Neural cell (in vitro differentiated cells): ENCODE results near the gene MTA1. TPM values are rescaled to one million over a fixed set of nuclear protein-coding genes. Genes with fewer than 3 reads are reported as not detected.

Experiments
- H2AFZ ChIP-seq: fragments of 200-600, 300-800 bp; sonication (generic), shearing (Covaris generic); 2 replicates; pipeline ENCODE4 v1.6.0; 2014; ENCODE audit warnings: low read depth, mild to moderate bottlenecking, antibody characterized with exemption, low read length, moderate library complexity
- H3F3A ChIP-seq: fragments of 200-600 bp; shearing (Covaris generic); 2 replicates; pipeline ENCODE4 v1.6.1; 2016; ENCODE audit warnings: mild to moderate bottlenecking, moderate library complexity, mixed read lengths, antibody characterized with exemption, low read length; ENCODE audit not compliant: insufficient read depth, poor library complexity, severe bottlenecking
- H3K27ac ChIP-seq: fragments of 200-600, 300-800 bp; sonication (generic), shearing (Covaris generic); 2 replicates; pipeline ENCODE4 v1.5.1; 2014; ENCODE audit warnings: mild to moderate bottlenecking, low read length, moderate library complexity
- H3K27me3 ChIP-seq: fragments of 300-800, 200-600 bp; sonication (generic), shearing (Covaris generic); 2 replicates; pipeline ENCODE4 v1.6.0; 2014; ENCODE audit warnings: mild to moderate bottlenecking, low read depth, low read length, moderate library complexity; ENCODE audit not compliant: insufficient read depth
- H3K36me3 ChIP-seq: fragments of 300-800, 200-600 bp; sonication (generic), shearing (Covaris generic); 2 replicates; pipeline ENCODE4 v1.5.1; 2014; ENCODE audit warnings: mild to moderate bottlenecking, antibody characterized with exemption, low read length, moderate library complexity; ENCODE audit not compliant: insufficient read depth
- H3K4me2 ChIP-seq: fragments of 300-800, 200-600 bp; sonication (generic), shearing (Covaris generic); 2 replicates; pipeline ENCODE4 v1.6.0; 2014; ENCODE audit warnings: mild to moderate bottlenecking, low read length
- H3K4me3 ChIP-seq: fragments of 300-800, 200-600 bp; sonication (generic), shearing (Covaris generic); 2 replicates; pipeline ENCODE4 v1.5.1; 2014; ENCODE audit warnings: mild to moderate bottlenecking, low read length, moderate library complexity
- H3K79me2 ChIP-seq: fragments of 200-600 bp; shearing (Covaris generic); replicated peaks from 2 replicates; pipeline ENCODE4 v1.6.0; 2014; ENCODE audit warnings: mild to moderate bottlenecking, low read length, moderate library complexity; ENCODE audit not compliant: insufficient read depth
- H3K9ac ChIP-seq: fragments of 300-800, 200-600 bp; sonication (generic), shearing (Covaris generic); 2 replicates; pipeline ENCODE4 v1.6.1; 2016; ENCODE audit warnings: mild to moderate bottlenecking, low read length, mixed read lengths
- H3K9me2 ChIP-seq: fragments of 200-600 bp; shearing (Covaris generic); 2 replicates; pipeline ENCODE4 v1.6.1; 2016; ENCODE audit warnings: mild to moderate bottlenecking, low read length, mixed read lengths; ENCODE audit not compliant: insufficient read depth
- H3K9me3 ChIP-seq: fragments of 200-600, 300-800 bp; sonication (generic), shearing (Covaris generic); 2 replicates; pipeline ENCODE4 v1.6.1; 2016; ENCODE audit warnings: mild to moderate bottlenecking, mixed run types, low read length, moderate library complexity, mixed read lengths
- H4K20me1 ChIP-seq: fragments of 200-600 bp; shearing (Covaris generic); 2 replicates; pipeline ENCODE4 v1.6.1; 2016; ENCODE audit warnings: mild to moderate bottlenecking, mixed run types; ENCODE audit not compliant: insufficient read depth
- CTCF ChIP-seq: fragments of 450-650 bp; IDR thresholded peaks from 2 replicates; pipeline ENCODE4 v1.5.1; 2014; ENCODE audit warnings: antibody characterized with exemption, mild to moderate bottlenecking, moderate library complexity; ENCODE audit not compliant: poor library complexity, severe bottlenecking
- EP300 ChIP-seq: fragments of 450-650 bp; conservative IDR thresholded peaks from 2 replicates; pipeline ENCODE4 v1.6.1; 2014; ENCODE audit warnings: antibody characterized with exemption, mild to moderate bottlenecking, moderate library complexity; ENCODE audit not compliant: poor library complexity, severe bottlenecking
- EZH2 ChIP-seq: fragments of 200-600, 300-800 bp; shearing (Covaris generic), sonication (generic); IDR thresholded peaks from 2 replicates; pipeline ENCODE4 v1.6.1; 2014; ENCODE audit warnings: antibody characterized with exemption, low read length, borderline replicate concordance, mild to moderate bottlenecking; ENCODE audit not compliant: insufficient read depth, poor library complexity, severe bottlenecking
- MXI1 ChIP-seq: fragments of 450-650 bp; conservative IDR thresholded peaks from 2 replicates; pipeline ENCODE4 v1.6.1; 2014; ENCODE audit warnings: antibody characterized with exemption, mild to moderate bottlenecking; ENCODE audit not compliant: poor library complexity, severe bottlenecking
- POLR2AphosphoS5 ChIP-seq: IDR thresholded peaks from 2 replicates; pipeline ENCODE4 v1.6.1; 2012
- RAD21 ChIP-seq: fragments of 450-650 bp; conservative IDR thresholded peaks from 2 replicates; pipeline ENCODE4 v1.6.1; 2014; ENCODE audit warnings: antibody characterized with exemption, mild to moderate bottlenecking, moderate library complexity
- REST ChIP-seq: IDR thresholded peaks from 2 replicates; pipeline ENCODE4 v1.6.1; 2012; ENCODE audit warnings: borderline replicate concordance
- SMC3 ChIP-seq: fragments of 450-650 bp; conservative IDR thresholded peaks from 2 replicates; pipeline ENCODE4 v1.6.1; 2014; ENCODE audit warnings: antibody characterized with exemption, mild to moderate bottlenecking, moderate library complexity; ENCODE audit not compliant: poor library complexity
- TAF1 ChIP-seq: IDR thresholded peaks from 2 replicates; pipeline ENCODE4 v1.6.1; 2012; ENCODE audit warnings: low read depth
- polyA plus RNA-seq: library from polyadenylated mRNA; depleted of rRNA; stranded (reverse); fragments of >200 nt; gene quantifications from 2 replicates; pipeline ENCODE4 v1.2.3, GENCODE V29; 2014

Gene MTA1
- polyA plus RNA-seq, 1 donor from 2014 or later = 94.0 TPM

- Histone ChIP-seq H3K27ac (peak overlapping the region; percentile 31), H2AFZ (no peak overlapping the region), H3K9me2 (no peaks in the 10 kb centered on the region), H3F3A (peaks cover 4% of the 10 kb centered on the region), H3K36me3 (no peaks in the 10 kb centered on the region), H3K4me3 (peak overlapping the region; percentile 86), H3K79me2 (peaks cover 30% of the 10 kb centered on the region), H3K9ac (peak overlapping the region; percentile 72), H3K4me2 (peak overlapping the region; percentile 94), H3K27me3 (no peaks in the 10 kb centered on the region), H3K9me3 (no peaks in the 10 kb centered on the region), H4K20me1 (no peaks in the 10 kb centered on the region)
- TF ChIP-seq SMC3 (no peak), CTCF (no peak), EP300 (no peak), REST (no peak), MXI1 (no peak)
Observed at GRCh38 chr14:105420101-105420973, 710 bp downstream of the MTA1 start.

DNA sequence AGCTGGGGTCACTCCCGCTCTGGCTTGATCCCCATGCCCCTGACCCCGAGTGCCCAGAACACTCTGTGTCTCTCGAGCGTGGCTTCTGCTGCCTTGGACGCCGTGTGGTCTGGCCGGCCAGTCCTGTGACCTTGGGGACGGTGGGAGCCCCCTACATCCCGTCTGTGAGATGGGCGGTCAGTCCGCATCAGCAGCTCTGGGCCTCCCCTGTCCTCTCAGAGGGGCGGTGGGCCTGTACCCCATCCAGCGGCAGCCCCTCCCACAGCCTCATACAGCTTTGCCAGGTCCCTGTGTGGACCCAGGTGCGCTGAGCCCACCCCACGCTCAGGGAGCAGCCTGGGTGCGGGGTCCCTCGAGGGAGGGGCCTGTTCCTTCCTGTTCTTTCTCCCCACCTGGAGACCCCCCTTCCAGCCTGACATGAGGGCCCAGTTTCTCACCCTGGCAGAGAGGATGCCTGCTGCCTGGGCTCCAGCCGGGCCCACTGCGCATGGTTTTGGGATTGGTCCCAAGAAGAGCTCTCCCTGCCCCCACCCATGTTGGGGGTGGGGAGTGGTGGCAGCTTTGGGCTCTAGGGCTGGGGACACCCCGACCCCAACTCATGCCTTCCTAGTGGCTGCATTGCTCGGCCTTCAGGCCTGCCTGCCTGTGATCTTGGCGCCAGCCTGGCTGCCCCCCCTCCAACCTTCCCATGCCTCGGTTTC lies 1.5 kb downstream of the MTA1 start:
- no peak for TF ChIP-seq REST
- no peak for TF ChIP-seq POLR2AphosphoS5
- no peak for TF ChIP-seq EP300
- no peak for TF ChIP-seq MXI1
- TF ChIP-seq RAD21 = no peak
- TF ChIP-seq TAF1 = no peak
- TF ChIP-seq EZH2 = no peak
- TF ChIP-seq CTCF = no peak
- TF ChIP-seq SMC3 = no peak
- Histone ChIP-seq H3K36me3 (no peaks in the 10 kb centered on the region), H3F3A (peaks cover 4% of the 10 kb centered on the region), H3K4me3 (peak overlapping the region; percentile 86), H4K20me1 (no peaks in the 10 kb centered on the region), H2AFZ (no peak overlapping the region), H3K27me3 (no peaks in the 10 kb centered on the region), H3K27ac (peak overlapping the region; percentile 31), H3K4me2 (peak overlapping the region; percentile 94), H3K9me3 (no peaks in the 10 kb centered on the region), H3K79me2 (peaks cover 31% of the 10 kb centered on the region), H3K9me2 (no peaks in the 10 kb centered on the region), H3K9ac (peak overlapping the region; percentile 72)
